Mesenchymal stem cell (in vitro differentiated cells and primary cell): Measurements from ENCODE around the gene FRZB.

Experiments used
- DNase-seq: peaks from one replicate; pipeline ENCODE4 v3.0.0-alpha.2; 2013
- H2AFZ ChIP-seq: one replicate; pipeline ENCODE4 v1.6.1; 2013; ENCODE audit warnings: low read depth, mild to moderate bottlenecking, control low read depth, inconsistent platforms, low read length, moderate library complexity
- H2AK5ac ChIP-seq: 2 replicates; pipeline ENCODE4 v1.6.1; 2013; ENCODE audit warnings: low read length, moderate library complexity, mild to moderate bottlenecking, inconsistent platforms; ENCODE audit not compliant: severe bottlenecking
- H2BK120ac ChIP-seq: one replicate; pipeline ENCODE4 v1.6.1; 2013; ENCODE audit warnings: low read depth, mild to moderate bottlenecking, inconsistent platforms, low read length, moderate library complexity
- H2BK12ac ChIP-seq, 2 experiments: one replicate each; pipeline ENCODE4 v1.6.1; 2013; ENCODE audit warnings: inconsistent platforms in 2 of 2, low read length in 2 of 2, mild to moderate bottlenecking in 2 of 2, moderate library complexity in 2 of 2, control low read depth in 1 of 2
- H2BK15ac ChIP-seq: one replicate; pipeline ENCODE4 v1.6.1; 2013; ENCODE audit warnings: mild to moderate bottlenecking, low read depth, inconsistent platforms; ENCODE audit not compliant: poor library complexity, severe bottlenecking
- H2BK5ac ChIP-seq: 2 replicates; pipeline ENCODE4 v1.6.1; 2013; ENCODE audit warnings: low read depth, mild to moderate bottlenecking, low read length, control low read depth, inconsistent platforms; ENCODE audit not compliant: poor library complexity, severe bottlenecking
- H3K14ac ChIP-seq, 2 experiments: one replicate each; pipeline ENCODE4 v1.6.1; 2013; ENCODE audit warnings: inconsistent platforms in 2 of 2, low read length in 2 of 2, control low read depth in 1 of 2, mild to moderate bottlenecking in 1 of 2, moderate library complexity in 1 of 2
- H3K18ac ChIP-seq, 2 experiments: one replicate each; pipeline ENCODE4 v1.6.1; 2013; ENCODE audit warnings: inconsistent platforms in 2 of 2, low read length in 2 of 2, control low read depth in 1 of 2, low read depth in 1 of 2, mild to moderate bottlenecking in 1 of 2
- H3K23ac ChIP-seq, 2 experiments: one replicate each; pipeline ENCODE4 v1.6.1; 2013; ENCODE audit warnings: inconsistent platforms in 2 of 2, low read length in 2 of 2, mild to moderate bottlenecking in 2 of 2, moderate library complexity in 2 of 2, control low read depth in 1 of 2
- H3K27ac ChIP-seq: 2 replicates; pipeline ENCODE4 v1.5.1; 2013; ENCODE audit warnings: mild to moderate bottlenecking, moderate library complexity, low read length, control low read depth, inconsistent platforms; ENCODE audit not compliant: poor library complexity, severe bottlenecking
- H3K27me3 ChIP-seq, 2 experiments: 2 replicates each; pipeline versions ENCODE4 v1.6.1 to v1.7.0; 2013; ENCODE audit warnings: low read length in 2 of 2, mild to moderate bottlenecking in 2 of 2, moderate library complexity in 2 of 2, control low read depth in 1 of 2, inconsistent platforms in 1 of 2; ENCODE audit not compliant: control insufficient read depth in 1 of 2, insufficient read depth in 1 of 2
- H3K36me3 ChIP-seq, 2 experiments: 2 replicates each; pipeline versions ENCODE4 v1.6.1 to v1.7.0; 2013; ENCODE audit warnings: low read length in 2 of 2, control low read depth in 1 of 2, inconsistent platforms in 1 of 2, low read depth in 1 of 2, mild to moderate bottlenecking in 1 of 2; ENCODE audit not compliant: insufficient read depth in 2 of 2, control insufficient read depth in 1 of 2
- H3K4ac ChIP-seq, 2 experiments: one replicate each; pipeline ENCODE4 v1.6.1; 2013; ENCODE audit warnings: inconsistent platforms in 2 of 2, low read length in 2 of 2, mild to moderate bottlenecking in 2 of 2, moderate library complexity in 2 of 2, control low read depth in 1 of 2, low read depth in 1 of 2
- H3K4me1 ChIP-seq: 2 replicates; pipeline ENCODE4 v1.6.1; 2013; ENCODE audit warnings: low read depth, low read length, control low read depth; ENCODE audit not compliant: control insufficient read depth, insufficient read depth
- H3K4me2 ChIP-seq: 2 replicates; pipeline ENCODE4 v1.6.1; 2013; ENCODE audit warnings: low read length, mild to moderate bottlenecking, inconsistent platforms; ENCODE audit not compliant: poor library complexity, severe bottlenecking
- H3K4me3 ChIP-seq, 2 experiments: 2 replicates each; pipeline versions ENCODE4 v1.5.1 to v1.7.0; 2013; ENCODE audit warnings: low read length in 2 of 2, mild to moderate bottlenecking in 2 of 2, control low read depth in 1 of 2, low read depth in 1 of 2; ENCODE audit not compliant: insufficient read depth in 1 of 2
- H3K79me1 ChIP-seq: replicated peaks from 2 replicates; pipeline ENCODE4 v1.6.1; 2013; ENCODE audit warnings: mild to moderate bottlenecking, control low read depth, low read length, inconsistent platforms; ENCODE audit not compliant: poor library complexity, severe bottlenecking
- H3K9ac ChIP-seq: 2 replicates; pipeline ENCODE4 v1.7.0; 2013; ENCODE audit warnings: mild to moderate bottlenecking, low read length, moderate library complexity
- H3K9me3 ChIP-seq: 2 replicates; pipeline ENCODE4 v1.7.0; 2013; ENCODE audit warnings: mild to moderate bottlenecking, low read length; ENCODE audit not compliant: control insufficient read depth
- H4K8ac ChIP-seq: one replicate; pipeline ENCODE4 v1.6.1; 2013; ENCODE audit warnings: inconsistent platforms, mild to moderate bottlenecking, low read length, moderate library complexity
- H4K91ac ChIP-seq: one replicate; pipeline ENCODE4 v1.6.1; 2013; ENCODE audit warnings: mild to moderate bottlenecking, low read length, inconsistent platforms
- WGBS: methylation state at CpG from one replicate; pipeline ENCODE4 v1.1.7; 2013; ENCODE audit warnings: mixed read lengths; 5-methylcytosine and 5-hydroxymethylcytosine counted together

The FRZB gene

GRCh38 chr2:182827182-182827879, 39.1 kb downstream of the FRZB start:
- Histone ChIP-seq H3K9ac (no peak overlapping the region), H3K23ac (no peak overlapping the region), H2AK5ac (no peak overlapping the region), H4K8ac (no peak overlapping the region), H3K79me1 (no peaks in the 10 kb centered on the region), H3K4me2 (no peak overlapping the region), H3K27me3 (no peaks in the 10 kb centered on the region), H3K9me3 (no peaks in the 10 kb centered on the region), H3K14ac (no peak overlapping the region), H2AFZ (no peak overlapping the region), H2BK12ac (no peak overlapping the region), H4K91ac (no peak overlapping the region), H2BK120ac (no peak overlapping the region), H3K4me1 (no peaks in the 10 kb centered on the region), H3K27ac (no peak overlapping the region), H3K36me3 (no peaks in the 10 kb centered on the region), H3K18ac (peak overlapping the region in 1 of 2 experiments; percentile 37), H2BK15ac (no peak overlapping the region), H3K4ac (no peak overlapping the region), H3K4me3 (no peak overlapping the region), H2BK5ac (no peak overlapping the region)
- peak; percentile 50 for DNase-seq
- 6% methylated on average over 2 of the region's 2 CpGs for WGBS

- 87% methylated on average over 3 of the region's 3 CpGs for WGBS
- no peaks in the 10 kb centered on the region for H3K36me3 ChIP-seq
- no peaks in the 10 kb centered on the region for H3K4me1 ChIP-seq
- no peak overlapping the region for H3K23ac ChIP-seq
- H3K27me3 ChIP-seq = no peaks in the 10 kb centered on the region
- H2AFZ ChIP-seq = no peak overlapping the region
- no peaks in the 10 kb centered on the region for H3K9me3 ChIP-seq
- H3K18ac ChIP-seq = peak overlapping the region in 1 of 2 experiments; percentile 56
- no peak overlapping the region for H3K27ac ChIP-seq
- no peaks in the 10 kb centered on the region for H3K79me1 ChIP-seq
- no peak overlapping the region for H2AK5ac ChIP-seq
- H2BK120ac ChIP-seq = peak overlapping the region; percentile 19
- H4K91ac ChIP-seq = peak overlapping the region; percentile 39
- no peak overlapping the region for H3K4me2 ChIP-seq
- H2BK5ac ChIP-seq = no peak overlapping the region
- H2BK12ac ChIP-seq = no peak overlapping the region
- no peak overlapping the region for H3K4me3 ChIP-seq
- H3K9ac ChIP-seq = no peak overlapping the region
- no peak overlapping the region for H4K8ac ChIP-seq
- H3K14ac ChIP-seq = no peak overlapping the region
- H2BK15ac ChIP-seq = no peak overlapping the region
- DNase-seq = no peak
- peak overlapping the region in 1 of 2 experiments; percentile 17 for H3K4ac ChIP-seq
Measured at GRCh38 chr2:182826496-182826895, 39.9 kb downstream of the FRZB start.

- no CpG with 5 or more reads among the region's 1 CpG for WGBS
- H2BK12ac ChIP-seq = no peak overlapping the region
Measured at GRCh38 chr2:182826064-182826463, 40.4 kb downstream of the FRZB start.

DNA sequence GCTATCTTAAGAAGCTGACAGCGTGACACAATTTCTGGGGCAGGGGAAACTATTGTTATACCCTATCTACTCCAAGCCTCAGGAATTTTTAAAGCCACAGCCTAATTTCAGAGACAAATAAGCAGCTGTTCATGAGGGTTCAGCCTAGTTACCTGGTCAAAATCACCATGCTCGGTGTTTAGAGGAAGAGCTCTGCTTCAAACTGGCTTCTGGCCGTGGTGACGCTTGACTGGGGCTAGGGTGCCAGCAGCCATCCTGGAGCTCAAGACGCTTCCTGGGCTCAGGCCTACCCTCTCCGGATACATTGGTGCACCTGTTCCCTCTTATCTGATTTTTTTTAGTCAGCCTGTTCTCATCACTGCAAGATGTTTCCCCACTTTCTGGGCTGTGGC, 41.7 kb downstream of the FRZB start:
- no peak overlapping the region for H3K14ac ChIP-seq
- H4K8ac ChIP-seq = no peak overlapping the region
- no peak overlapping the region for H3K4ac ChIP-seq
- H3K79me1 ChIP-seq = no peaks in the 10 kb centered on the region
- no peak overlapping the region for H2BK120ac ChIP-seq
- H4K91ac ChIP-seq = no peak overlapping the region
- no peak overlapping the region for H2AFZ ChIP-seq
- H3K18ac ChIP-seq = no peak overlapping the region
- no peak overlapping the region for H2AK5ac ChIP-seq
- H3K36me3 ChIP-seq = no peaks in the 10 kb centered on the region
- H3K9me3 ChIP-seq = no peaks in the 10 kb centered on the region
- H2BK15ac ChIP-seq = no peak overlapping the region
- H3K23ac ChIP-seq = no peak overlapping the region
- H3K9ac ChIP-seq = no peak overlapping the region
- H2BK12ac ChIP-seq = no peak overlapping the region
- H3K27ac ChIP-seq = no peak overlapping the region
- no peak overlapping the region for H3K4me2 ChIP-seq
- H3K27me3 ChIP-seq = no peaks in the 10 kb centered on the region
- DNase-seq = no peak
- no peak overlapping the region for H3K4me3 ChIP-seq
- WGBS = 87% methylated on average over 6 of the region's 6 CpGs
- H3K4me1 ChIP-seq = no peaks in the 10 kb centered on the region
- no peak overlapping the region for H2BK5ac ChIP-seq

More at GRCh38 chr2:182826064-182826463, 40.4 kb downstream of the FRZB start:
- Histone ChIP-seq H3K27me3 (no peaks in the 10 kb centered on the region), H2BK5ac (no peak overlapping the region), H2BK15ac (no peak overlapping the region), H4K8ac (no peak overlapping the region), H2AFZ (no peak overlapping the region), H3K79me1 (no peaks in the 10 kb centered on the region), H3K4me1 (no peaks in the 10 kb centered on the region), H3K14ac (no peak overlapping the region), H2BK120ac (no peak overlapping the region), H4K91ac (no peak overlapping the region), H3K36me3 (no peaks in the 10 kb centered on the region), H3K4me3 (no peak overlapping the region), H3K4ac (no peak overlapping the region), H2AK5ac (no peak overlapping the region), H3K4me2 (no peak overlapping the region), H3K18ac (no peak overlapping the region), H3K23ac (no peak overlapping the region), H3K9me3 (no peaks in the 10 kb centered on the region), H3K27ac (no peak overlapping the region), H3K9ac (no peak overlapping the region)
- no peak for DNase-seq
